ENCODE results near the gene SBF2.

Gene SBF2

GRCh38 chr11:9880657-9881056 is 413.4 kb downstream of the SBF2 start:
- DNase-seq, result no peak

GRCh38 chr11:9878936-9879335 is 415.1 kb downstream of the SBF2 start:
- DNase-seq, result no peak

GRCh38 chr11:9876331-9876730 is 417.7 kb downstream of the SBF2 start:
- no peak for DNase-seq

- DNase-seq, result no peak
These were observed 418.2 kb downstream of the SBF2 start for GRCh38 chr11:9875862-9876261.

GRCh38 chr11:9875399-9875798 is 418.6 kb downstream of the SBF2 start:
- no peak for DNase-seq

GRCh38 chr11:9874466-9874865 is 419.6 kb downstream of the SBF2 start:
- DNase-seq, result no peak

- no peak for DNase-seq
These were observed 425.4 kb downstream of the SBF2 start for GRCh38 chr11:9868641-9869040.

- no peak for DNase-seq
These were observed 431.0 kb downstream of the SBF2 start for GRCh38 chr11:9862981-9863380.

GRCh38 chr11:9861860-9862725 is 431.9 kb downstream of the SBF2 start:
- DNase-seq, result peak; percentile 22

GRCh38 chr11:9859554-9860305 is 434.3 kb downstream of the SBF2 start:
- no peak for DNase-seq

GRCh38 chr11:9858822-9859221 is 435.2 kb downstream of the SBF2 start:
- DNase-seq, result no peak

- no peak for DNase-seq
These were observed 435.8 kb downstream of the SBF2 start for GRCh38 chr11:9858218-9858617.

GRCh38 chr11:9855579-9856287 is 438.3 kb downstream of the SBF2 start:
- no peak for DNase-seq

- DNase-seq, result no peak
These were observed 440.0 kb downstream of the SBF2 start for GRCh38 chr11:9853929-9854552.

- DNase-seq, result no peak
These were observed 441.6 kb downstream of the SBF2 start for GRCh38 chr11:9852465-9852864.

GRCh38 chr11:9851366-9851765 is 442.7 kb downstream of the SBF2 start:
- no peak for DNase-seq

- no peak for DNase-seq
These were observed 443.7 kb downstream of the SBF2 start for GRCh38 chr11:9850224-9850895.

GRCh38 chr11:9849389-9849788 is 444.6 kb downstream of the SBF2 start:
- no peak for DNase-seq

- no peak for DNase-seq
These were observed 446.4 kb downstream of the SBF2 start for GRCh38 chr11:9847636-9848035.

GRCh38 chr11:9842923-9843322 is 451.1 kb downstream of the SBF2 start:
- no peak for DNase-seq

GRCh38 chr11:9840460-9841004 is 453.5 kb downstream of the SBF2 start:
- no peak for DNase-seq

GRCh38 chr11:9839550-9839949 is 454.5 kb downstream of the SBF2 start:
- no peak for DNase-seq

Data from activated CD8-positive, alpha-beta memory T cell treated with anti-CD3 and anti-CD28 coated beads, Interleukin-2, amount 50 U/mL, for 4 hours (primary cell).